ENCODE data around the gene C3orf20.

- TF ChIP-seq CTCF (IDR thresholded peaks at IDR 0.05; ENCODE audit: poor library complexity, severe bottlenecking) (no peak), RAD21 (conservative IDR thresholded peaks at IDR 0.05) (no peak), TAF1 (IDR thresholded peaks at IDR 0.05; ENCODE audit: low read depth) (no peak), POLR2AphosphoS5 (IDR thresholded peaks at IDR 0.05) (no peak), SMC3 (conservative IDR thresholded peaks at IDR 0.05; ENCODE audit: poor library complexity) (no peak), EZH2 (IDR thresholded peaks at IDR 0.05; ENCODE audit: borderline replicate concordance, insufficient read depth, low read length, poor library complexity, severe bottlenecking) (no peak), EP300 (conservative IDR thresholded peaks at IDR 0.05; ENCODE audit: poor library complexity, severe bottlenecking) (no peak)
Observed at GRCh38 chr3:14725564-14726440, 50.9 kb downstream of the C3orf20 start.

Data from neural cell (in vitro differentiated cells).